Gastrocnemius medialis (tissue), 4 donors: ENCODE results near the gene SLC1A7. TPM values are rescaled to one million over a fixed set of nuclear protein-coding genes. Genes with fewer than 3 reads are reported as not detected.

ENCODE experiments used
- ATAC-seq, 2 donors: fragments of 150-250 bp; one replicate each; pipeline ENCODE4 v1.9.1; 2016
- DNase-seq, 2 donors: peaks; one replicate each; pipeline ENCODE4 v3.0.0-alpha.2; 2019
- H3K27ac ChIP-seq, 4 donors: fragments of 200-600 bp; sonication (generic); 1 replicate in 1 of 4; 2 replicates in 3 of 4; pipeline ENCODE4 v1.5.1; 2016 to 2018; ENCODE audit warnings: mild to moderate bottlenecking in 2 of 4, moderate library complexity in 1 of 4
- H3K27me3 ChIP-seq, 3 donors: fragments of 200-600 bp; sonication (generic) in 2 of 3; 1 replicate in 1 of 3; 2 replicates in 2 of 3; pipeline versions ENCODE4 v1.5.1 to v1.6.0; 2016 to 2019; ENCODE audit warnings: mild to moderate bottlenecking in 1 of 3, moderate library complexity in 1 of 3
- H3K36me3 ChIP-seq, 2 donors: fragments of 200-600 bp; sonication (generic) in 1 of 2; one replicate each; pipeline ENCODE4 v1.5.1; 2017 to 2018
- H3K4me1 ChIP-seq, 2 donors: fragments of 200-600 bp; sonication (generic) in 1 of 2; one replicate each; pipeline ENCODE4 v1.5.1; 2016 to 2017; ENCODE audit warnings: mild to moderate bottlenecking in 2 of 2
- H3K4me3 ChIP-seq, 4 donors: fragments of 200-600 bp; sonication (generic) in 3 of 4; 1 replicate in 1 of 4; 2 replicates in 3 of 4; pipeline ENCODE4 v1.5.1; 2016 to 2019; ENCODE audit warnings: mild to moderate bottlenecking in 2 of 4
- H3K9me3 ChIP-seq, 3 donors: fragments of 200-600 bp; sonication (generic) in 2 of 3; 1 replicate in 1 of 3; 2 replicates in 2 of 3; pipeline ENCODE4 v1.5.1; 2016 to 2019
- POLR2A ChIP-seq, 2 donors: fragments of 450-650 bp; IDR thresholded peaks; one replicate each; pipeline ENCODE4 v1.6.1; 2017; ENCODE audit warnings: antibody characterized with exemption in 2 of 2, mild to moderate bottlenecking in 2 of 2, moderate library complexity in 2 of 2
- in situ Hi-C, 4 donors: fragments of 200-750 bp; cut with MboI; loops; one replicate each; pipeline versions ENCODE4 v1.15.0 to v1.8.0; 2017; ENCODE audit warnings: low sequenced_read_pairs in 4 of 4
- intact Hi-C: fragments of 100-400 bp; cut with DNase I; formaldehyde crosslinking; loops from one replicate; pipeline ENCODE4 v1.15.1; 2023; ENCODE audit warnings: low total_unique reads
- total RNA-seq, 4 donors: library from RNA; depleted of rRNA; stranded (reverse); fragments of >200 nt; gene quantifications; one replicate each; pipeline versions ENCODE4 v1.1.0 to v1.2.3, GENCODE V29; 2016
- TF ChIP-seq, protein P1 (sequence below), 5 experiments: fragments of 450-650 bp in 3 of 5; fragments of 200-600 bp in 2 of 5; sonication (generic) in 2 of 5; IDR thresholded peaks in 4 of 5; conservative IDR thresholded peaks in 1 of 5; 1 replicate in 4 of 5; 2 replicates in 1 of 5; pipeline ENCODE4 v1.5.1; 2016 to 2019; ENCODE audit warnings: antibody characterized with exemption in 5 of 5, mild to moderate bottlenecking in 3 of 5, moderate library complexity in 3 of 5

SLC1A7 gene
- total RNA-seq, 4 donors from 2014 or later = 0.24 to 1.1 (median 0.25) TPM; not detected in 1

DNA sequence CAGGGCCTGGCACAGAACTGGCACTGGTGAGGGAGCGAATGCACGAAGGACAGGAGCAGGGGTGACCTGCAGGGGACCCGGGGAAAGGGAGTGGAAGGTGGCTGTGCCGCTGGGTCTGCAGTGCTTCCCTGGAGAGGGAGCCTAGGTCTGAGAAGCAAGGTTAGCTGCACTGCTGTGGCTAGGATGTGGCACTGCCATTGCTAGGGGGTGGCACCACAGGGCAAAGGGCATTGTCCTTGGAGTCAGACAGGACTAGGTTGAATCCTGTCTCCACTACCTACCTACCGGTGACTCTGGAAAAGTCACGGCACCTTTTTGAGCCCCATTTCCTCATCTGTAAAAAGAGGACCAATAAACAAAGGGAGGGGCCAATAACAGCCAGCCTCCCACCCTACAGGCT, 28.3 kb downstream of the SLC1A7 start:
- TF ChIP-seq POLR2A (IDR thresholded peaks at IDR 0.05) = no peak
- TF ChIP-seq, protein P1, sequence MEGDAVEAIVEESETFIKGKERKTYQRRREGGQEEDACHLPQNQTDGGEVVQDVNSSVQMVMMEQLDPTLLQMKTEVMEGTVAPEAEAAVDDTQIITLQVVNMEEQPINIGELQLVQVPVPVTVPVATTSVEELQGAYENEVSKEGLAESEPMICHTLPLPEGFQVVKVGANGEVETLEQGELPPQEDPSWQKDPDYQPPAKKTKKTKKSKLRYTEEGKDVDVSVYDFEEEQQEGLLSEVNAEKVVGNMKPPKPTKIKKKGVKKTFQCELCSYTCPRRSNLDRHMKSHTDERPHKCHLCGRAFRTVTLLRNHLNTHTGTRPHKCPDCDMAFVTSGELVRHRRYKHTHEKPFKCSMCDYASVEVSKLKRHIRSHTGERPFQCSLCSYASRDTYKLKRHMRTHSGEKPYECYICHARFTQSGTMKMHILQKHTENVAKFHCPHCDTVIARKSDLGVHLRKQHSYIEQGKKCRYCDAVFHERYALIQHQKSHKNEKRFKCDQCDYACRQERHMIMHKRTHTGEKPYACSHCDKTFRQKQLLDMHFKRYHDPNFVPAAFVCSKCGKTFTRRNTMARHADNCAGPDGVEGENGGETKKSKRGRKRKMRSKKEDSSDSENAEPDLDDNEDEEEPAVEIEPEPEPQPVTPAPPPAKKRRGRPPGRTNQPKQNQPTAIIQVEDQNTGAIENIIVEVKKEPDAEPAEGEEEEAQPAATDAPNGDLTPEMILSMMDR (IDR thresholded peaks at IDR 0.05 in 4 of 5, conservative IDR thresholded peaks at IDR 0.05 in 1 of 5) = no peak
- ATAC-seq = no peak
- intact Hi-C loops (no loop called here), in situ Hi-C loops (no loop called here)
- H3K4me1 ChIP-seq = peaks cover 0 to 8% of the 10 kb centered on the region in 2 donors
- no peak for DNase-seq
- no peaks in the 10 kb centered on the region for H3K36me3 ChIP-seq
- no peaks in the 10 kb centered on the region for H3K9me3 ChIP-seq
- H3K27ac ChIP-seq = no peak overlapping the region
- no peak overlapping the region for H3K4me3 ChIP-seq
- no peaks in the 10 kb centered on the region for H3K27me3 ChIP-seq

DNA sequence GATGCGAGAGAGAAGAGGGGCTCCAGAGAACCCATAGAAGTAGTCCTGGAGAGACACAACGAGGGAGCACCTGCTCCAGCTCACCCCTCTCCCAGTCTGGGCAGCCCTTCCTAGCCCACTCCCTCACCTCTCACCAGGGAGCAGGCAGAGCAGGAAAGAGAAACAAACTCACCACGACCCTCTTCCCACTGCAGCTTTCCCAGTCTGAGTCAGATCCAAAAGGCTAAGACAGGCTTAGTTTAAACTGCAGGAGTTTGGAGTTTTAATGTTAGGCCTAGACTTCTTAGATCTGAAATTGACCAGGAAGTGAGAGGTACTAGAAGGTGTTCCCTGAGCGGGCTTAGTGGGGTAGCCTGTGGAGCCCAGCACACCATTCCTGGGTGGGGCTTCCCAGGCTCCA, 29.6 kb downstream of the SLC1A7 start:
- no peak for ATAC-seq
- Histone ChIP-seq H3K36me3 (no peaks in the 10 kb centered on the region), H3K27me3 (no peaks in the 10 kb centered on the region)

GRCh38 chr1:53112271-53112774, 30.1 kb downstream of the SLC1A7 start:
- DNase-seq (no peak), ATAC-seq (no peak)
- H3K27ac ChIP-seq = no peak overlapping the region
- H3K36me3 ChIP-seq = no peaks in the 10 kb centered on the region
- H3K4me3 ChIP-seq = no peak overlapping the region
- no peaks in the 10 kb centered on the region for H3K9me3 ChIP-seq
- in situ Hi-C loops = no loop called here
- intact Hi-C loops = no loop called here
- no peaks in the 10 kb centered on the region for H3K27me3 ChIP-seq
- no peak for TF ChIP-seq POLR2A (IDR thresholded peaks at IDR 0.05)
- TF ChIP-seq, protein P1 (IDR thresholded peaks at IDR 0.05 in 4 of 5, conservative IDR thresholded peaks at IDR 0.05 in 1 of 5) = no peak
- peaks cover 0 to 14% of the 10 kb centered on the region in 2 donors for H3K4me1 ChIP-seq

More for the DNA sequence above, 29.6 kb downstream of the SLC1A7 start:
- DNase-seq = no peak
- Histone ChIP-seq H3K9me3 (no peaks in the 10 kb centered on the region), H3K4me1 (peaks cover 0 to 14% of the 10 kb centered on the region in 2 donors), H3K27ac (no peak overlapping the region), H3K4me3 (no peak overlapping the region)
- in situ Hi-C loops (no loop called here), intact Hi-C loops (no loop called here)
- no peak for TF ChIP-seq POLR2A (IDR thresholded peaks at IDR 0.05)

DNA sequence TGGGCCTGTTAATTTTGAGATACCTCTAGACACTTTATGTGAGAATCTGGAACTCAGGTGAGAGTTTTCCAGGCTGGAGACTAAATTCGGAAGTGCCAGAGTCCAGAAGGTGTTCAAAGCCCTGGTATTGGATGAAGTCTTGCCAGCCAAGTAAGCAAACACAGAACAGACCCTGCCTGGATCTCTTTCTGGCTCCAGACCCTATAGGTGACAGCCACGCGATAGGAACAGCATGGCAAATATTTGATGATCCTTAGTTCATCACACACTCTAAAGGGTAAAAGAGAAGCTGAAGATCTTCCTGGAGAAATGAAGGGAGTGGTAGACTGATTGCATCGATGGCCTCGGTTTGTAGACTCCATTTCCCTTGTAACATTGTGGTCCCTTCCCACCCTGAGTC, 30.7 kb downstream of the SLC1A7 start:
- H3K27me3 ChIP-seq = no peaks in the 10 kb centered on the region
- no peak overlapping the region for H3K4me3 ChIP-seq
- peaks cover 0 to 14% of the 10 kb centered on the region in 2 donors for H3K4me1 ChIP-seq
- intact Hi-C loops (no loop called here), in situ Hi-C loops (no loop called here)
- H3K27ac ChIP-seq = no peak overlapping the region
- ATAC-seq = no peak
- no peaks in the 10 kb centered on the region for H3K9me3 ChIP-seq
- TF ChIP-seq, protein P1 (IDR thresholded peaks at IDR 0.05 in 4 of 5, conservative IDR thresholded peaks at IDR 0.05 in 1 of 5) = no peak
- TF ChIP-seq POLR2A (IDR thresholded peaks at IDR 0.05) = no peak
- DNase-seq = no peak
- H3K36me3 ChIP-seq = no peaks in the 10 kb centered on the region

- no peaks in the 10 kb centered on the region for H3K27me3 ChIP-seq
- DNase-seq = no peak
- H3K27ac ChIP-seq = no peak overlapping the region
- intact Hi-C loops = no loop called here
- ATAC-seq = no peak
- peaks cover 0 to 14% of the 10 kb centered on the region in 2 donors for H3K4me1 ChIP-seq
- no peaks in the 10 kb centered on the region for H3K9me3 ChIP-seq
- no peaks in the 10 kb centered on the region for H3K36me3 ChIP-seq
- no peak overlapping the region for H3K4me3 ChIP-seq
- TF ChIP-seq, protein P1 (IDR thresholded peaks at IDR 0.05 in 4 of 5, conservative IDR thresholded peaks at IDR 0.05 in 1 of 5) = no peak
- TF ChIP-seq POLR2A (IDR thresholded peaks at IDR 0.05) = no peak
- in situ Hi-C loops = no loop called here
Observed at GRCh38 chr1:53111073-53111556, 31.3 kb downstream of the SLC1A7 start.
